ENCODE measurements around the gene DPYSL5.

The DPYSL5 gene

GRCh38 chr2:26853751-26854150 is 5.8 kb downstream of the DPYSL5 start:
- H3K9me3 Mint-ChIP-seq (ENCODE audit: low read depth), result no peaks in the 10 kb centered on the region
- H3K27me3 Mint-ChIP-seq, result peaks cover 14% of the 10 kb centered on the region
- no peak overlapping the region for H3K27ac Mint-ChIP-seq

GRCh38 chr2:26854283-26854827 is 6.4 kb downstream of the DPYSL5 start:
- Mint-ChIP-seq H3K4me1 (ENCODE audit: low read depth) (peaks cover 1% of the 10 kb centered on the region), H3K4me3 (no peak overlapping the region), H3K36me3 (no peaks in the 10 kb centered on the region), H3K27ac (no peak overlapping the region), H3K9me3 (ENCODE audit: low read depth) (no peaks in the 10 kb centered on the region), H3K27me3 (peaks cover 14% of the 10 kb centered on the region)

More at GRCh38 chr2:26853751-26854150, 5.8 kb downstream of the DPYSL5 start:
- Mint-ChIP-seq H3K4me3 (no peak overlapping the region), H3K36me3 (no peaks in the 10 kb centered on the region), H3K4me1 (ENCODE audit: low read depth) (peaks cover 2% of the 10 kb centered on the region)

GRCh38 chr2:26855466-26855865 is 7.5 kb downstream of the DPYSL5 start:
- Mint-ChIP-seq H3K36me3 (no peaks in the 10 kb centered on the region), H3K27ac (no peak overlapping the region), H3K4me3 (no peak overlapping the region), H3K9me3 (ENCODE audit: low read depth) (no peaks in the 10 kb centered on the region), H3K27me3 (peaks cover 9% of the 10 kb centered on the region), H3K4me1 (ENCODE audit: low read depth) (peaks cover 1% of the 10 kb centered on the region)

- Mint-ChIP-seq H3K27me3 (peaks cover 8% of the 10 kb centered on the region), H3K27ac (no peak overlapping the region), H3K9me3 (ENCODE audit: low read depth) (no peaks in the 10 kb centered on the region), H3K36me3 (no peaks in the 10 kb centered on the region), H3K4me1 (ENCODE audit: low read depth) (peaks cover 1% of the 10 kb centered on the region), H3K4me3 (no peak overlapping the region)
These were observed 11.7 kb downstream of the DPYSL5 start for GRCh38 chr2:26859622-26860021.

GRCh38 chr2:26860211-26860850 is 12.4 kb downstream of the DPYSL5 start:
- Mint-ChIP-seq H3K4me1 (ENCODE audit: low read depth) (peaks cover under 1% of the 10 kb centered on the region), H3K9me3 (ENCODE audit: low read depth) (no peaks in the 10 kb centered on the region), H3K4me3 (no peak overlapping the region), H3K27me3 (peaks cover 8% of the 10 kb centered on the region), H3K36me3 (no peaks in the 10 kb centered on the region), H3K27ac (no peak overlapping the region)

- H3K27me3 Mint-ChIP-seq, result peaks cover 8% of the 10 kb centered on the region
- H3K4me3 Mint-ChIP-seq, result no peak overlapping the region
- H3K36me3 Mint-ChIP-seq, result no peaks in the 10 kb centered on the region
- H3K27ac Mint-ChIP-seq, result no peak overlapping the region
- H3K4me1 Mint-ChIP-seq (ENCODE audit: low read depth), result no peaks in the 10 kb centered on the region
- H3K9me3 Mint-ChIP-seq (ENCODE audit: low read depth), result no peaks in the 10 kb centered on the region
These were observed 13.8 kb downstream of the DPYSL5 start for GRCh38 chr2:26861610-26862224.

GRCh38 chr2:26864226-26864625 is 16.3 kb downstream of the DPYSL5 start:
- Mint-ChIP-seq H3K9me3 (ENCODE audit: low read depth) (no peaks in the 10 kb centered on the region), H3K4me1 (ENCODE audit: low read depth) (no peaks in the 10 kb centered on the region), H3K27ac (no peak overlapping the region), H3K36me3 (no peaks in the 10 kb centered on the region), H3K27me3 (peaks cover 11% of the 10 kb centered on the region), H3K4me3 (no peak overlapping the region)

- no peaks in the 10 kb centered on the region for H3K9me3 Mint-ChIP-seq (ENCODE audit: low read depth)
- no peaks in the 10 kb centered on the region for H3K4me1 Mint-ChIP-seq (ENCODE audit: low read depth)
- peaks cover 11% of the 10 kb centered on the region for H3K27me3 Mint-ChIP-seq
- no peak overlapping the region for H3K4me3 Mint-ChIP-seq
- no peaks in the 10 kb centered on the region for H3K36me3 Mint-ChIP-seq
- H3K27ac Mint-ChIP-seq, result no peak overlapping the region
These were observed 16.7 kb downstream of the DPYSL5 start for GRCh38 chr2:26864646-26865045.

GRCh38 chr2:26870585-26871095 is 22.7 kb downstream of the DPYSL5 start:
- H3K4me3 Mint-ChIP-seq, result no peak overlapping the region
- H3K9me3 Mint-ChIP-seq (ENCODE audit: low read depth), result no peaks in the 10 kb centered on the region
- no peaks in the 10 kb centered on the region for H3K36me3 Mint-ChIP-seq
- H3K27ac Mint-ChIP-seq, result no peak overlapping the region
- H3K4me1 Mint-ChIP-seq (ENCODE audit: low read depth), result no peaks in the 10 kb centered on the region
- H3K27me3 Mint-ChIP-seq, result peaks cover 8% of the 10 kb centered on the region

GRCh38 chr2:26873286-26873983 is 25.5 kb downstream of the DPYSL5 start:
- no peaks in the 10 kb centered on the region for H3K4me1 Mint-ChIP-seq (ENCODE audit: low read depth)
- no peaks in the 10 kb centered on the region for H3K36me3 Mint-ChIP-seq
- no peaks in the 10 kb centered on the region for H3K9me3 Mint-ChIP-seq (ENCODE audit: low read depth)
- H3K27me3 Mint-ChIP-seq, result peaks cover 4% of the 10 kb centered on the region
- no peak overlapping the region for H3K4me3 Mint-ChIP-seq
- no peak overlapping the region for H3K27ac Mint-ChIP-seq

GRCh38 chr2:26874514-26874913 is 26.6 kb downstream of the DPYSL5 start:
- Mint-ChIP-seq H3K4me3 (no peak overlapping the region), H3K27me3 (peaks cover 4% of the 10 kb centered on the region), H3K9me3 (ENCODE audit: low read depth) (no peaks in the 10 kb centered on the region), H3K4me1 (ENCODE audit: low read depth) (no peaks in the 10 kb centered on the region), H3K27ac (no peak overlapping the region), H3K36me3 (no peaks in the 10 kb centered on the region)

- Mint-ChIP-seq H3K4me3 (no peak overlapping the region), H3K27ac (no peak overlapping the region), H3K36me3 (no peaks in the 10 kb centered on the region), H3K27me3 (peaks cover 2% of the 10 kb centered on the region), H3K4me1 (ENCODE audit: low read depth) (no peaks in the 10 kb centered on the region), H3K9me3 (ENCODE audit: low read depth) (no peaks in the 10 kb centered on the region)
These were observed 27.2 kb downstream of the DPYSL5 start for GRCh38 chr2:26875065-26875634.

GRCh38 chr2:26875808-26876207 is 27.9 kb downstream of the DPYSL5 start:
- Mint-ChIP-seq H3K27me3 (peaks cover 3% of the 10 kb centered on the region), H3K9me3 (ENCODE audit: low read depth) (no peaks in the 10 kb centered on the region), H3K4me1 (ENCODE audit: low read depth) (no peaks in the 10 kb centered on the region), H3K36me3 (no peaks in the 10 kb centered on the region), H3K27ac (no peak overlapping the region), H3K4me3 (no peak overlapping the region)

GRCh38 chr2:26876260-26876659 is 28.3 kb downstream of the DPYSL5 start:
- H3K4me1 Mint-ChIP-seq (ENCODE audit: low read depth), result no peaks in the 10 kb centered on the region
- peaks cover 3% of the 10 kb centered on the region for H3K27me3 Mint-ChIP-seq
- H3K9me3 Mint-ChIP-seq (ENCODE audit: low read depth), result no peaks in the 10 kb centered on the region
- H3K27ac Mint-ChIP-seq, result no peak overlapping the region
- no peaks in the 10 kb centered on the region for H3K36me3 Mint-ChIP-seq
- no peak overlapping the region for H3K4me3 Mint-ChIP-seq

GRCh38 chr2:26877276-26877675 is 29.3 kb downstream of the DPYSL5 start:
- Mint-ChIP-seq H3K4me1 (ENCODE audit: low read depth) (no peaks in the 10 kb centered on the region), H3K9me3 (ENCODE audit: low read depth) (no peaks in the 10 kb centered on the region), H3K4me3 (no peak overlapping the region), H3K36me3 (no peaks in the 10 kb centered on the region), H3K27me3 (peaks cover 3% of the 10 kb centered on the region), H3K27ac (no peak overlapping the region)

Measured in activated naive CD8-positive, alpha-beta T cell (primary cell).